HTERT RPE-1 (cell line): Measurements from ENCODE around the gene SLC37A1.

Experiments
- in situ Hi-C: fragments of 300-500 bp; cut with MboI; formaldehyde crosslinking; loops from 4 replicates; pipeline ENCODE4 v1.14.3; 2020; ENCODE audit warnings: low sequenced_read_pairs

SLC37A1 gene

GRCh38 chr21:42478504-42478903, 35.1 kb upstream of the SLC37A1 start:
- in situ Hi-C loops, result no loop called here

GRCh38 chr21:42479582-42479981, 34.1 kb upstream of the SLC37A1 start:
- in situ Hi-C loops, result no loop called here

GRCh38 chr21:42480736-42481135, 32.9 kb upstream of the SLC37A1 start:
- in situ Hi-C loops, result no loop called here

GRCh38 chr21:42481169-42481568, 32.5 kb upstream of the SLC37A1 start:
- in situ Hi-C loops, result no loop called here

GRCh38 chr21:42484966-42485365, 28.7 kb upstream of the SLC37A1 start:
- in situ Hi-C loops, result no loop called here

- in situ Hi-C loops, result no loop called here
Observed at GRCh38 chr21:42486072-42486471, 27.6 kb upstream of the SLC37A1 start.

GRCh38 chr21:42486531-42486930, 27.1 kb upstream of the SLC37A1 start:
- in situ Hi-C loops, result no loop called here

- in situ Hi-C loops, result no loop called here
Observed at GRCh38 chr21:42489006-42489563, 24.6 kb upstream of the SLC37A1 start.

GRCh38 chr21:42489991-42490390, 23.7 kb upstream of the SLC37A1 start:
- in situ Hi-C loops, result no loop called here

- in situ Hi-C loops, result no loop called here
Observed at GRCh38 chr21:42490720-42491119, 22.9 kb upstream of the SLC37A1 start.

- in situ Hi-C loops, result no loop called here
Observed at GRCh38 chr21:42491328-42491727, 22.3 kb upstream of the SLC37A1 start.

GRCh38 chr21:42492201-42492600, 21.5 kb upstream of the SLC37A1 start:
- in situ Hi-C loops, result no loop called here

GRCh38 chr21:42493109-42494060, 20.3 kb upstream of the SLC37A1 start:
- in situ Hi-C loops, result no loop called here

- in situ Hi-C loops, result no loop called here
Observed at GRCh38 chr21:42495027-42495426, 18.6 kb upstream of the SLC37A1 start.

- in situ Hi-C loops, result no loop called here
Observed at GRCh38 chr21:42495765-42496119, 17.9 kb upstream of the SLC37A1 start.

GRCh38 chr21:42496120-42496838, 17.4 kb upstream of the SLC37A1 start, which contains the start of gene RSPH1:
RSPH1 (minus strand) TSS chr21:42496224; CDS start chr21:42496186, 38 bp downstream.
- in situ Hi-C loops, result no loop called here

- in situ Hi-C loops, result no loop called here
Observed at GRCh38 chr21:42496839-42497202, 16.8 kb upstream of the SLC37A1 start.

GRCh38 chr21:42498012-42498411, 15.6 kb upstream of the SLC37A1 start:
- in situ Hi-C loops, result no loop called here

- in situ Hi-C loops, result no loop called here
Observed at GRCh38 chr21:42499444-42500112, 14.1 kb upstream of the SLC37A1 start.

GRCh38 chr21:42500225-42500624, 13.4 kb upstream of the SLC37A1 start:
- in situ Hi-C loops, result no loop called here

GRCh38 chr21:42500736-42501135, 12.9 kb upstream of the SLC37A1 start:
- in situ Hi-C loops, result no loop called here
